Mesendoderm (in vitro differentiated cells): ENCODE data around the gene MAPK8IP1.

ENCODE experiments used
- DNase-seq: peaks from one replicate; pipeline ENCODE4 v3.0.0; 2013
- H2AK5ac ChIP-seq: 2 replicates; pipeline ENCODE4 v1.6.1; 2013; ENCODE audit warnings: low read length, inconsistent platforms
- H2BK120ac ChIP-seq: 2 replicates; pipeline ENCODE4 v1.6.1; 2013; ENCODE audit warnings: low read depth, mild to moderate bottlenecking, low read length, moderate library complexity, mixed read lengths
- H2BK15ac ChIP-seq: replicated peaks from 2 replicates; pipeline ENCODE4 v1.6.1; 2013; ENCODE audit warnings: low read depth, mild to moderate bottlenecking, moderate library complexity
- H2BK5ac ChIP-seq: 2 replicates; pipeline ENCODE4 v1.6.1; 2013; ENCODE audit warnings: low read length, inconsistent platforms
- H3K18ac ChIP-seq: 2 replicates; pipeline ENCODE4 v1.6.1; 2013; ENCODE audit warnings: mild to moderate bottlenecking, low read length, mixed read lengths
- H3K23ac ChIP-seq: one replicate; pipeline ENCODE4 v1.6.1; 2013; ENCODE audit warnings: low read length
- H3K27ac ChIP-seq: 2 replicates; pipeline ENCODE4 v1.5.1; 2013; ENCODE audit warnings: low read depth, mild to moderate bottlenecking, inconsistent platforms, low read length, moderate library complexity
- H3K27me3 ChIP-seq: 2 replicates; pipeline ENCODE4 v1.6.1; 2013; ENCODE audit warnings: low read length, control low read depth, mild to moderate bottlenecking, inconsistent platforms; ENCODE audit not compliant: insufficient read depth, poor library complexity
- H3K36me3 ChIP-seq: 2 replicates; pipeline ENCODE4 v1.6.1; 2013; ENCODE audit warnings: low read length, inconsistent platforms; ENCODE audit not compliant: control insufficient read depth, insufficient read depth
- H3K4ac ChIP-seq: one replicate; pipeline ENCODE4 v1.6.1; 2013; ENCODE audit warnings: low read depth, mild to moderate bottlenecking, low read length, moderate library complexity
- H3K4me1 ChIP-seq: 2 replicates; pipeline ENCODE4 v1.6.1; 2013; ENCODE audit warnings: low read depth, low read length, inconsistent platforms; ENCODE audit not compliant: control insufficient read depth
- H3K4me2 ChIP-seq: 2 replicates; pipeline ENCODE4 v1.6.1; 2013; ENCODE audit warnings: low read length
- H3K4me3 ChIP-seq: 2 replicates; pipeline ENCODE4 v1.5.1; 2013; ENCODE audit warnings: mild to moderate bottlenecking, low read length
- H3K56ac ChIP-seq: one replicate; pipeline ENCODE4 v1.6.1; 2013; ENCODE audit warnings: low read length
- H3K79me1 ChIP-seq: 2 replicates; pipeline ENCODE4 v1.6.1; 2013; ENCODE audit warnings: low read length, inconsistent platforms
- H3K79me2 ChIP-seq: 2 replicates; pipeline ENCODE4 v1.6.1; 2013; ENCODE audit warnings: mild to moderate bottlenecking, low read length; ENCODE audit not compliant: control insufficient read depth, insufficient read depth
- H3K9ac ChIP-seq: 2 replicates; pipeline ENCODE4 v1.6.1; 2013; ENCODE audit warnings: low read length, inconsistent platforms
- H4K5ac ChIP-seq: one replicate; pipeline ENCODE4 v1.6.1; 2013; ENCODE audit warnings: low read length
- H4K8ac ChIP-seq: one replicate; pipeline ENCODE4 v1.6.1; 2013; ENCODE audit warnings: low read depth, mild to moderate bottlenecking, control low read depth, low read length, moderate library complexity
- WGBS: extraction: QIAGEN DNeasy Blood & Tissue Kit; methylation state at CpG from one replicate; pipeline ENCODE4 v1.1.7; 2013; ENCODE audit warnings: low lambda C conversion rate, missing lambda C conversion rate; ENCODE audit not compliant: insufficient coverage; ENCODE audit errors: extremely low coverage; 5-methylcytosine and 5-hydroxymethylcytosine counted together

Gene MAPK8IP1

GRCh38 chr11:45934580-45935318, 49.3 kb downstream of the MAPK8IP1 start:
- no CpG with 5 or more reads among the region's 12 CpGs for WGBS
- no peak for DNase-seq
- H4K5ac ChIP-seq = no peak overlapping the region

GRCh38 chr11:45935349-45936064, 50.1 kb downstream of the MAPK8IP1 start:
- no peak overlapping the region for H3K4me2 ChIP-seq
- no peak overlapping the region for H3K4ac ChIP-seq
- H3K18ac ChIP-seq = no peak overlapping the region
- H3K27ac ChIP-seq = no peak overlapping the region
- no peak overlapping the region for H4K8ac ChIP-seq
- no peak for DNase-seq
- H3K36me3 ChIP-seq = no peaks in the 10 kb centered on the region
- no peak overlapping the region for H3K56ac ChIP-seq
- H3K4me1 ChIP-seq = no peaks in the 10 kb centered on the region
- no peak overlapping the region for H2BK120ac ChIP-seq
- H3K4me3 ChIP-seq = no peak overlapping the region
- no peaks in the 10 kb centered on the region for H3K27me3 ChIP-seq
- H3K79me2 ChIP-seq = no peaks in the 10 kb centered on the region
- H2BK15ac ChIP-seq = no peak overlapping the region
- no peak overlapping the region for H4K5ac ChIP-seq
- H3K79me1 ChIP-seq = no peaks in the 10 kb centered on the region
- no CpG with 5 or more reads among the region's 8 CpGs for WGBS
- no peak overlapping the region for H3K9ac ChIP-seq
- no peak overlapping the region for H2AK5ac ChIP-seq
- no peak overlapping the region for H2BK5ac ChIP-seq
- no peak overlapping the region for H3K23ac ChIP-seq

More at GRCh38 chr11:45934580-45935318, 49.3 kb downstream of the MAPK8IP1 start:
- Histone ChIP-seq H3K4me1 (no peaks in the 10 kb centered on the region), H2BK15ac (no peak overlapping the region), H3K9ac (no peak overlapping the region), H3K18ac (no peak overlapping the region), H3K79me1 (no peaks in the 10 kb centered on the region), H4K8ac (no peak overlapping the region), H3K27ac (no peak overlapping the region), H3K23ac (no peak overlapping the region), H2AK5ac (no peak overlapping the region), H3K36me3 (no peaks in the 10 kb centered on the region), H3K56ac (no peak overlapping the region), H3K4ac (no peak overlapping the region), H3K4me2 (no peak overlapping the region), H3K27me3 (no peaks in the 10 kb centered on the region), H2BK5ac (no peak overlapping the region), H2BK120ac (no peak overlapping the region), H3K4me3 (no peak overlapping the region), H3K79me2 (no peaks in the 10 kb centered on the region)

GRCh38 chr11:45936511-45937054, 51.1 kb downstream of the MAPK8IP1 start:
- no CpG with 5 or more reads among the region's 4 CpGs for whole genome bisulfite sequencing
- no peaks in the 10 kb centered on the region for H3K27me3 ChIP-seq
- H3K23ac ChIP-seq = no peak overlapping the region
- H3K4ac ChIP-seq = no peak overlapping the region
- H3K18ac ChIP-seq = no peak overlapping the region
- no peak overlapping the region for H3K56ac ChIP-seq
- no peak overlapping the region for H4K5ac ChIP-seq
- H3K4me2 ChIP-seq = no peak overlapping the region
- H4K8ac ChIP-seq = no peak overlapping the region
- no peaks in the 10 kb centered on the region for H3K36me3 ChIP-seq
- no peak overlapping the region for H3K9ac ChIP-seq
- no peak overlapping the region for H3K4me3 ChIP-seq
- H2AK5ac ChIP-seq = no peak overlapping the region
- H2BK120ac ChIP-seq = no peak overlapping the region
- H2BK15ac ChIP-seq = no peak overlapping the region
- H3K79me1 ChIP-seq = no peaks in the 10 kb centered on the region
- no peaks in the 10 kb centered on the region for H3K4me1 ChIP-seq
- peak; percentile 33 for DNase-seq
- no peak overlapping the region for H2BK5ac ChIP-seq
- H3K27ac ChIP-seq = no peak overlapping the region
- H3K79me2 ChIP-seq = no peaks in the 10 kb centered on the region

GRCh38 chr11:45937916-45938315, 52.5 kb downstream of the MAPK8IP1 start:
- Histone ChIP-seq H4K8ac (no peak overlapping the region), H2BK120ac (no peak overlapping the region), H3K79me1 (no peaks in the 10 kb centered on the region), H3K4me3 (no peak overlapping the region), H3K9ac (no peak overlapping the region), H3K4ac (no peak overlapping the region), H2BK5ac (no peak overlapping the region), H3K18ac (no peak overlapping the region), H3K27ac (no peak overlapping the region), H3K79me2 (no peaks in the 10 kb centered on the region), H2BK15ac (no peak overlapping the region), H2AK5ac (no peak overlapping the region), H3K56ac (no peak overlapping the region), H3K4me2 (no peak overlapping the region), H4K5ac (no peak overlapping the region), H3K23ac (no peak overlapping the region), H3K4me1 (no peaks in the 10 kb centered on the region), H3K36me3 (no peaks in the 10 kb centered on the region), H3K27me3 (no peaks in the 10 kb centered on the region)
- WGBS = no CpG with 5 or more reads among the region's 10 CpGs
- no peak for DNase-seq

GRCh38 chr11:45939836-45940235, 54.4 kb downstream of the MAPK8IP1 start:
- H3K23ac ChIP-seq = no peak overlapping the region
- no peak overlapping the region for H2BK120ac ChIP-seq
- no peak for DNase-seq
- no peaks in the 10 kb centered on the region for H3K79me1 ChIP-seq
- no peak overlapping the region for H3K4me2 ChIP-seq
- H4K8ac ChIP-seq = no peak overlapping the region
- H3K27me3 ChIP-seq = no peaks in the 10 kb centered on the region
- H2BK5ac ChIP-seq = no peak overlapping the region
- no peaks in the 10 kb centered on the region for H3K4me1 ChIP-seq
- no peak overlapping the region for H4K5ac ChIP-seq
- no peak overlapping the region for H2AK5ac ChIP-seq
- H2BK15ac ChIP-seq = no peak overlapping the region
- WGBS = no CpG with 5 or more reads among the region's 2 CpGs
- no peak overlapping the region for H3K4ac ChIP-seq
- H3K36me3 ChIP-seq = no peaks in the 10 kb centered on the region
- no peaks in the 10 kb centered on the region for H3K79me2 ChIP-seq
- no peak overlapping the region for H3K9ac ChIP-seq
- H3K4me3 ChIP-seq = no peak overlapping the region
- H3K27ac ChIP-seq = no peak overlapping the region
- no peak overlapping the region for H3K56ac ChIP-seq
- no peak overlapping the region for H3K18ac ChIP-seq
